A673 (cell line): Measurements from ENCODE around the gene KLC4. TPM values are rescaled to one million over a fixed set of nuclear protein-coding genes. Genes with fewer than 3 reads are reported as not detected.
"Not testable (repeated sequence)": the region's sequence is repeated elsewhere in the genome, so short reads cannot be mapped to it uniquely, and the experiment has no call there.

Experiments
- BruUV-seq: library from RNA; stranded (reverse); fragments of 400-500 nt; replicated peaks from 2 replicates; lab custom pipeline; 2021; lab: Mats Ljungman, UMichigan
- CTCF ChIA-PET: fragments of 300-600 bp; sonication (Branson Sonifier 250); formaldehyde crosslinking; loops from one replicate; lab custom pipeline; 2022; ENCODE audit warnings: antibody characterized with exemption; lab: Charles Lee
- POLR2A ChIA-PET: fragments of 300-600 bp; sonication (Branson Sonifier 250); formaldehyde crosslinking; loops from one replicate; lab custom pipeline; 2022; ENCODE audit warnings: antibody characterized with exemption; ENCODE audit not compliant: low non-redundant PET; lab: Charles Lee
- DNase-seq: peaks from one replicate; pipeline ENCODE4 v3.0.0-alpha.2; 2015; ENCODE audit warnings: low spot score
- H3K27ac ChIP-seq: fragments of 200-600 bp; sonication (generic); 2 replicates; pipeline ENCODE4 v1.5.1; 2016; ENCODE audit warnings: mixed run types, low read depth, mild to moderate bottlenecking, mixed read lengths, antibody characterized with exemption, low read length; ENCODE audit not compliant: poor library complexity, severe bottlenecking
- H3K27me3 ChIP-seq: fragments of 200-600 bp; sonication (generic); replicated peaks from 2 replicates; pipeline ENCODE4 v1.6.1; 2017; ENCODE audit warnings: mixed run types, low read depth, mild to moderate bottlenecking, mixed read lengths, antibody characterized with exemption, low read length; ENCODE audit not compliant: insufficient read depth, poor library complexity
- H3K36me3 ChIP-seq: fragments of 200-600 bp; sonication (generic); 2 replicates; pipeline ENCODE4 v1.6.1; 2016; ENCODE audit warnings: mixed run types, mild to moderate bottlenecking, mixed read lengths, antibody characterized with exemption, low read length; ENCODE audit not compliant: insufficient read depth, poor library complexity, severe bottlenecking
- H3K4me1 ChIP-seq: fragments of 200-600 bp; sonication (generic); 2 replicates; pipeline ENCODE4 v1.6.1; 2017; ENCODE audit warnings: mixed run types, mild to moderate bottlenecking, mixed read lengths, antibody characterized with exemption, low read length; ENCODE audit not compliant: insufficient read depth, poor library complexity, severe bottlenecking
- H3K4me3 ChIP-seq: fragments of 200-600 bp; sonication (generic); 2 replicates; pipeline ENCODE4 v1.5.1; 2016; ENCODE audit warnings: low read depth, mixed run types, mild to moderate bottlenecking, mixed read lengths, low read length; ENCODE audit not compliant: poor library complexity, severe bottlenecking
- H3K9me3 ChIP-seq: fragments of 200-600 bp; sonication (generic); 2 replicates; pipeline ENCODE4 v1.6.1; 2016; ENCODE audit warnings: mixed run types, low read depth, mild to moderate bottlenecking, mixed read lengths, antibody characterized with exemption, low read length; ENCODE audit not compliant: poor library complexity, severe bottlenecking
- EZH2 ChIP-seq: fragments of 200-600 bp; sonication (generic); IDR thresholded peaks from 2 replicates; pipeline ENCODE4 v1.6.1; 2017; ENCODE audit warnings: borderline replicate concordance, low read depth, mild to moderate bottlenecking, mixed read lengths, antibody characterized with exemption, low read length; ENCODE audit not compliant: poor library complexity, severe bottlenecking
- intact Hi-C: fragments of 100-400 bp; cut with micrococcal nuclease; formaldehyde crosslinking; loops from one replicate; pipeline ENCODE4 v1.10.0; 2022; ENCODE audit not compliant: unreplicated experiment
- total RNA-seq: library from RNA; stranded (reverse); gene quantifications from 2 replicates; pipeline ENCODE4 v1.2.3, GENCODE V29; 2021
- TF ChIP-seq, protein P1 (sequence below): fragments of 300-800, 200-600 bp; sonication (generic); conservative IDR thresholded peaks from 2 replicates; pipeline ENCODE4 v1.5.1; 2017; ENCODE audit warnings: low read depth, mild to moderate bottlenecking, antibody characterized with exemption, low read length, moderate library complexity, mixed read lengths

Gene KLC4
- total RNA-seq, 1 experiment from 2014 or later = 21.3 TPM

DNA sequence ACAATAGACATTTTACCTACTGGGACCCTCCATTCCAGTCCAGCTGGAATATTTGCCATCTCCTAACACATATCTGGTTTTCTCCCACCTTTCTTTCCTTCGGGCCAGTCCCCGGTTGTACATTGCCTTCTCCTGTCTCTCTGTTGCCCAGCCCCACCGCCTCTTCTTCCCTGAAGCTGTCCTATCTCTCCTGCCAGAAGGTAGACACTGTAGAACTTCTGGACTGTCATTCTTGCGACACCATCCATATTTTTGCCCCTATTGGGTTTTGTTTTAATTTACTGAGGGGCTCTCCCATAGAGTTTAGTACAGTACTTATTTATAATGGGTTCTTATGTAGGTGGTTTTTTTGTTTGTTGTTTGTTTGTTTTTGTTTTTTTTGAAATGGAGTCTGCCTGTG, 21.6 kb downstream of the KLC4 start:
- no peak overlapping the region for H3K4me3 ChIP-seq
- peaks cover 24% of the 10 kb centered on the region for H3K4me1 ChIP-seq
- H3K9me3 ChIP-seq = no peaks in the 10 kb centered on the region
- H3K27me3 ChIP-seq = no peaks in the 10 kb centered on the region
- TF ChIP-seq, protein P1, sequence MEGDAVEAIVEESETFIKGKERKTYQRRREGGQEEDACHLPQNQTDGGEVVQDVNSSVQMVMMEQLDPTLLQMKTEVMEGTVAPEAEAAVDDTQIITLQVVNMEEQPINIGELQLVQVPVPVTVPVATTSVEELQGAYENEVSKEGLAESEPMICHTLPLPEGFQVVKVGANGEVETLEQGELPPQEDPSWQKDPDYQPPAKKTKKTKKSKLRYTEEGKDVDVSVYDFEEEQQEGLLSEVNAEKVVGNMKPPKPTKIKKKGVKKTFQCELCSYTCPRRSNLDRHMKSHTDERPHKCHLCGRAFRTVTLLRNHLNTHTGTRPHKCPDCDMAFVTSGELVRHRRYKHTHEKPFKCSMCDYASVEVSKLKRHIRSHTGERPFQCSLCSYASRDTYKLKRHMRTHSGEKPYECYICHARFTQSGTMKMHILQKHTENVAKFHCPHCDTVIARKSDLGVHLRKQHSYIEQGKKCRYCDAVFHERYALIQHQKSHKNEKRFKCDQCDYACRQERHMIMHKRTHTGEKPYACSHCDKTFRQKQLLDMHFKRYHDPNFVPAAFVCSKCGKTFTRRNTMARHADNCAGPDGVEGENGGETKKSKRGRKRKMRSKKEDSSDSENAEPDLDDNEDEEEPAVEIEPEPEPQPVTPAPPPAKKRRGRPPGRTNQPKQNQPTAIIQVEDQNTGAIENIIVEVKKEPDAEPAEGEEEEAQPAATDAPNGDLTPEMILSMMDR = no peak
- TF ChIP-seq EZH2 = no peak
- DNase-seq = no peak
- BruUV-seq = no TSS peak
- intact Hi-C loops = no loop called here
- H3K27ac ChIP-seq = no peak overlapping the region
- CTCF ChIA-PET = no interaction called here
- POLR2A ChIA-PET = no interaction called here
- H3K36me3 ChIP-seq = no peaks in the 10 kb centered on the region

DNA sequence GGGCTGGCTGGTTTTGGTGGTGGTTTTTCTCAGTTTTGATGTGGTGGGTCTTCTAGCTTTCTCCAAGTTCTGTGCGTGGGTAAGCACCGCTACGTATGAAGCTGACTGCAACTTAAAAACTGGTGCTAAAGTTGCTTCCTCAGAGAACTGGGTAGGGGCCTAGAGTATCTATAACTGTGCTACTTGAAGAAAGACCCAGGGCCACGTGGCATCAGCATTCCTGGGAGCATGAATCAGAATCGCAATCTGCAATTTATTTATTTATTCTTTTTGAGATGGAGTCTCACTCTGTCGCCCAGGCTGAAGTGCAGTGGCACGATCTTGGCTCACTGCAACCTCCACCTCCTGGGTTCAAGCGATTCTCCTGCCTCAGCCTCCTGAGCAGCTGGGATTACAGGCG, 22.5 kb downstream of the KLC4 start:
- BruUV-seq, H3K36me3 ChIP-seq, H3K27me3 ChIP-seq, H3K4me3 ChIP-seq, H3K27ac ChIP-seq, H3K9me3 ChIP-seq, CTCF ChIA-PET, DNase-seq, POLR2A ChIA-PET, intact Hi-C loops: not testable (repeated sequence)
- peaks cover 31% of the 10 kb centered on the region for H3K4me1 ChIP-seq

GRCh38 chr6:43082806-43083655, 23.6 kb downstream of the KLC4 start:
- ChIA-PET POLR2A (interaction anchor here (0.7 kb wide), 1 partner anchor 179 kb away, joined by 3 read pairs; no protein-coding TSS in a partner anchor), CTCF (interaction anchor here (0.5 kb wide), 1 partner anchor 340 kb away, joined by 10 read pairs; no protein-coding TSS in a partner anchor)
- Histone ChIP-seq H3K9me3 (no peaks in the 10 kb centered on the region), H3K36me3 (no peaks in the 10 kb centered on the region), H3K4me3 (no peak overlapping the region), H3K27ac (no peak overlapping the region), H3K27me3 (no peaks in the 10 kb centered on the region), H3K4me1 (peaks cover 21% of the 10 kb centered on the region)
- DNase-seq = no peak
- no peak for TF ChIP-seq EZH2
- TF ChIP-seq, protein P1 = no peak
- no TSS peak for BruUV-seq
- intact Hi-C loops = no loop called here
